ENCODE data around the gene MTMR12. TPM values are rescaled to one million over a fixed set of nuclear protein-coding genes. Genes with fewer than 3 reads are reported as not detected.

MTMR12 gene
- 17.1 and 19.9 TPM in 2 replicates for total RNA-seq

- TF ChIP-seq CTCF (IDR thresholded peaks at IDR 0.05; ENCODE audit: insufficient read depth, low read depth, low read length) = no peak
- DNase-seq (ENCODE audit: low read depth) = peak; percentile 99
- H3K4me3 ChIP-seq (ENCODE audit: low read depth, low read length) = peak within 1 kb of the TSS; percentile 82
Observed at GRCh38 chr5:32312595-32313332, at the start of gene MTMR12. Gene MTMR12, minus strand, starts transcription at chr5:32312939. Its CDS starts 101 bp downstream, at chr5:32312838.

GRCh38 chr5:32362527-32362926 is 49.8 kb upstream of the MTMR12 start:
- H3K4me3 ChIP-seq (ENCODE audit: low read depth, low read length) = no peak overlapping the region
- no peak for DNase-seq (ENCODE audit: low read depth)
- no peak for TF ChIP-seq CTCF (IDR thresholded peaks at IDR 0.05; ENCODE audit: insufficient read depth, low read depth, low read length)

GRCh38 chr5:32360906-32361305 is 48.2 kb upstream of the MTMR12 start:
- H3K4me3 ChIP-seq (ENCODE audit: low read depth, low read length) = no peak overlapping the region
- TF ChIP-seq CTCF (IDR thresholded peaks at IDR 0.05; ENCODE audit: insufficient read depth, low read depth, low read length) = no peak
- no peak for DNase-seq (ENCODE audit: low read depth)

- TF ChIP-seq CTCF (IDR thresholded peaks at IDR 0.05; ENCODE audit: insufficient read depth, low read depth, low read length) = no peak
- H3K4me3 ChIP-seq (ENCODE audit: low read depth, low read length) = no peak overlapping the region
- DNase-seq (ENCODE audit: low read depth) = no peak
Observed at GRCh38 chr5:32358611-32359010, 45.9 kb upstream of the MTMR12 start.

- no peak for DNase-seq (ENCODE audit: low read depth)
Observed at GRCh38 chr5:32357658-32358057, 44.9 kb upstream of the MTMR12 start.

GRCh38 chr5:32355686-32356085 is 42.9 kb upstream of the MTMR12 start:
- TF ChIP-seq CTCF (IDR thresholded peaks at IDR 0.05; ENCODE audit: insufficient read depth, low read depth, low read length) = no peak
- peak; percentile 33 for DNase-seq (ENCODE audit: low read depth)

More at GRCh38 chr5:32357658-32358057, 44.9 kb upstream of the MTMR12 start:
- H3K4me3 ChIP-seq (ENCODE audit: low read depth, low read length) = no peak overlapping the region
- TF ChIP-seq CTCF (IDR thresholded peaks at IDR 0.05; ENCODE audit: insufficient read depth, low read depth, low read length) = no peak

GRCh38 chr5:32353420-32353819 is 40.7 kb upstream of the MTMR12 start:
- TF ChIP-seq CTCF (IDR thresholded peaks at IDR 0.05; ENCODE audit: insufficient read depth, low read depth, low read length) = no peak
- no peak for DNase-seq (ENCODE audit: low read depth)
- H3K4me3 ChIP-seq (ENCODE audit: low read depth, low read length) = no peak overlapping the region

More at GRCh38 chr5:32355686-32356085, 42.9 kb upstream of the MTMR12 start:
- H3K4me3 ChIP-seq (ENCODE audit: low read depth, low read length) = no peak overlapping the region
